NCI-H1694 treated with DMSO at 0.1 percent for 48 hours (cell line): ENCODE measurements around the gene MOB2.

ENCODE experiments used
- DNase-seq: peaks from one replicate; lab custom pipeline; 2025; lab: John Stamatoyannopoulos, UW

The MOB2 gene

DNA sequence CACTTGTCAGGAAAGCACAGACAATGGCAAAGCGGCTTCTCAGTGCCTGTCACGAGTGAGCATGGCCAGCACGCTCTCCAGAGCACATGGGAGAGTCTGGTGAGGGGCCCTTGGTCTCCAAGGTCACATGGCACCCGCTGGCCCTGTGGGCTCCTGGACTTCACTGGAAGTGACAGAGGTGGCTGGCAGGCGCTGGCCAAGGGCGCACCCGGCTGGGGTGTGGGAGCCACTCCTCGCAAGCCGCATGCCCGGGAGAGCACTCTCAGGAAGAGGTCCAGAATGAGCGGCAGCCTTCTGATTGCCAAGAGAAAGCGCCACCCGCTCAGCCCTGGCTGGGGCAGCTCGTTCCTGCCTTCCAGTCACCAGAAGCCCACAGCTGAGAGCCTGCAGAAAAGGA lies 17.1 kb upstream of the MOB2 start:
- DNase-seq = no peak

DNA sequence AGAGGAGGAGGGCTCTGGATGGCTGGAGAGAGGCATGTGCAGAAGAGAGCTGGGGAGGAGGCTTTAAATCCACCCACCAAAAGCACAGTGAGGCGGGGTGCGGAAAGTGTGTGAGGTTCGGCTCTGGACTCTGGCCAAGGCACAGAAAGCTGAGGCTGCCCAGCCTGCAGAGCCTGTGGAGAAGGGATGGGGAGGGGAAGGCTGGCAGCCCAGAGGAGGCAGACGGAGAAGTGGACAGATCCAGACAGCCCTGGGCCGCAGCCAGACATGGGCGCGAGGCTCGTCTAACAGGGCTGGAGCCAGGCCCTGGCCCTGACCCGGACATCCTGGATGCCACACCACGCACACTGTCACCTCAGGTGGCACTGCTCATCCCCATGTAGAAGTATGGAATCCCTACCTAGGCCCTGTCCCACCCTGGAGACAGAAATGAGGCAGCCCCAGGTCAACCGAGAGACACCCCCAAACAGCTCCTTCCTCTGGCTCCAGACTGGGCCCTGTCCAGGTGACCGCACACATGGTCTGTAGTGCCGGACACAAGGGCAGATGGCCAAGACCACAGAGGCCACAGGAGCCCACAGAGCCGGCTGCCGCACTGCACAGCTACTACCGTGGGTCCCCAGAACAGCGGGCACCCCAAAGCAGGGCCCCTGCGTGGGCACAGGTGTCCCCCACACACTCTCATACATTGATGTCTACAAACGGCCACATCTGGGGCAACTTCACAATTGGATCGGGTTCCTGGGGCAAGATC lies 16.6 kb upstream of the MOB2 start:
- DNase-seq = no peak

DNA sequence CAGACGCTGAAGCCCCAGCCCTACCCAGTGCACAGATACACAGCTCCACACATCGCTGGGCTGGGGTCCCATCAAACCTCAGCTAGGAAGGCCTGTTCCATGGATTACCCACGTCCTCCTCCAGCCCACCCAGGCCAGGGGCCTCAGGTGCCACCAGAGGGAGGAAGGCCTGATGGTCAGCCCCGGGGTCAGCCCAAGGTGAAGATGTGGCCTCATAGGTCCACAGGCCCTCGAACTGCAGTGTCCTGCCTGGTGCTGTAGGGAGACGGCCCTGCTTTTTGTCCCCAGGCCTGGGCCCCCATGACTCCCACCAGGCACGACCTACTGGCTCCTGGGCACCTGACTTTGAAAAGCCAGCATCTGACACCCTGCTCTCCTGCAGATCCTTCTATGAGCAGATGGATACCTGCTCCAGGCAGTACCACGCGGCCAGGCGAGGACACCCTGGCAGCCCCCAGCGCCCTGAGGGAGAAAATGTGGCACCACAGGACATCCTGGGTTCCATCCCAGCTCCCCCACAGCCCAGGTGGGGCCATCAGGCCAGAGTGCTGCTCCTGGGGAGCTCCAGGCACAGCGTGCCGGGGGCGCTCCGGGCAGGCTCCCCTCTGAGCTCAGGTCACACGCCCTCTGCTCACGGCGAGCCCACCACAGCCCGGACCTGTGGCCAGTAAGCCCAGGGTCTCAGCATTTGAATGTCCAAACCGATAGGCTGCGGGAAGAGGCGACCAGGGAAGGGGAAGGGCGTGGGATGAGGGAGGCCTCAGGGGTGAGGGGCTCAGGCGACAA lies 15.8 kb upstream of the MOB2 start:
- DNase-seq = no peak

DNA sequence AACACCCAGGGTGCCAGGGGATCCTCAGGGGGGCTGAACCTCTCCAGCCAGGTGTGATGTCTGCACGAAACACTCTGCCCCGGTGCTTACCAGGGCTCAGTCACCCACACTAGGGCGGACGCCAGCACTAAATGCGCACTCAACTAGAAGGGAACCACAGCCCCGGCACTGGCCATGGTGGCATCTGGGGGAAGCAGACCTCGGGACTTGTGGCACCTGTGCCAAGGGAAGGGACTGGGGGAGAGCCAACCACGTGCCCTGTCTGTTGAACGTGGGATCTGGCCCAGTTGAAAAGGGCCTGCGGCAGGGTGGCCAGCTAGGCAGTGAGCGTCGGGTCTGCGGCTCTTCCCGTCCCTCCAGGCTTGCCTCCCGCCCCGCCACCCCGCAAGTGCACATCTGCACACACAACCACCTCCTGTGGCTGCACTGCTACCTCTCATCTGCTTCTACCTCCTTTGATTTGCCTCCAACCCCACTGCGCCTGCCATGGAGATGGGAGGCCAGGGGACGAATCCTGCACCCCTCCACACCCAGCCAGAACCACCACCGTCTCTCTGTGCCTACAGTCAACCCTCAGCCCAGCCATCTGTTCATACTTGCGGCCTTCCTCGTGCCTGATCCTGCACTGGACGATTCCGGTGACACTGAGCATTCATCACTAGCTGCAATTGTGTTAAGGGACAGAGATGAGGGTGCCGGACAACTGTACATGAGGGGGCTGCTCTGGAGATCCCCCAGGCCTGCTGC lies 15.0 kb upstream of the MOB2 start:
- no peak for DNase-seq

DNA sequence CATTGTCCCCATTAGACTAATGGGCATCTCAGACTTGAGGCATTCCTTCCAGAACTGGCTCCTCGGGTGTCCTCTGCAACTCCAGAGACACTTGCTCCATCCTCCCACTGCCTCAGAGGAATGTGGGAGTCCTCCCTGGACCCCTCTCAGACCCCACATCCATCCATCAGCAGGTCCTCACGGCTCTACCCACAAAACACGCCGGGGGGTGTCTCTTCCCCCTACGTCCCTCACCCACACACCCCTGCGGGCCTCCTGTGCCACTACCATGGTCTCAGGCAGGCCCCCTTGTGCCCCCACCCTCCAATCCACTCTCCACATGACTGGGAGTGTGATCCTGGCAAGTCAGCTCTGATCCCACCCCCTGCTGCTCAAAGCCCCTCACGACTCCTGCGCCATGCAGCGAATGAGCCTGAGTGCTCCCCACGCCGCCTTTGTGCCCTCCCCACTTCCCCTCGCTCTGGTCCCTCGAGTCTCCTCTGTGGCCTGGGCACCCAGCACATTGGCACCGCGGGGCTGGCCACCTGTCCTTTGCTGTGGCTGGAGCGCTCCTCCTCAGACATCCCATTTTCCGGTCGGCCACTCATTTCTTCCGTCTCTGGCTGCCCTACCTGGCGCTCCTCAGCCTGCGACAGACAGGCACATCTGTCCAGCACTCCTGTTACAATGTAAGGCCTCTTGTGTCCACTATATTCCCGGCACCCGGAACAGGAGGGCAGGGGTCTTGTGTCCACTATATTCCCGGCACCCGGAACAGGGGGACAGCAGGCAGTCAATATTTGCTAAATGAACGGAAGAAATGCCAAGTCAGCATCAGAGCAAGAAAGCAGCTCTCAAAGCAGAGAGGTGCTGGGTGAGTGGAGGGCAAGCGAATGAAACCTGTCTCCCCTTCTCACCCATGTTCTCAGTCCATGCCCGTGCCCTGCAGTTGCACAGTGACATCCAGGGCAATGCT lies 14.2 kb upstream of the MOB2 start:
- no peak for DNase-seq

DNA sequence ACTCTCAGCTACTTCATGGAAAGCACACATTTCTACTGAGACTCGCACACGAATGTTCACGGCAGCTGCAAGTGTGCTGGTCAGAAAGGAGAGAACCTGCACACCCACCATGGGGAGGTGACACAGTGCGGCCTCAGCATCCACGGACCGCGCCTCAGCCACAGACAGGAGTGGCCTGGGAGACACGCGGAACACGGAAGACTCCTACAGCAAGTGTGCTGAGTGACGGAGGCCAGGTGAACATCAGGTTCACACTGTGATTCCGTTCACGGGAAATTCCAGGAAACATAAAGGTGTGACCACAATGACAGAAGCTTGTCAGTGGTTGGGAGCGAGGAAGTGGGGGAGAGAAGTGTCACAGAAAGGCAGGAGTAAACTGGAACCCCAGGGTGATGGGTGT lies 13.3 kb upstream of the MOB2 start:
- no peak for DNase-seq

DNA sequence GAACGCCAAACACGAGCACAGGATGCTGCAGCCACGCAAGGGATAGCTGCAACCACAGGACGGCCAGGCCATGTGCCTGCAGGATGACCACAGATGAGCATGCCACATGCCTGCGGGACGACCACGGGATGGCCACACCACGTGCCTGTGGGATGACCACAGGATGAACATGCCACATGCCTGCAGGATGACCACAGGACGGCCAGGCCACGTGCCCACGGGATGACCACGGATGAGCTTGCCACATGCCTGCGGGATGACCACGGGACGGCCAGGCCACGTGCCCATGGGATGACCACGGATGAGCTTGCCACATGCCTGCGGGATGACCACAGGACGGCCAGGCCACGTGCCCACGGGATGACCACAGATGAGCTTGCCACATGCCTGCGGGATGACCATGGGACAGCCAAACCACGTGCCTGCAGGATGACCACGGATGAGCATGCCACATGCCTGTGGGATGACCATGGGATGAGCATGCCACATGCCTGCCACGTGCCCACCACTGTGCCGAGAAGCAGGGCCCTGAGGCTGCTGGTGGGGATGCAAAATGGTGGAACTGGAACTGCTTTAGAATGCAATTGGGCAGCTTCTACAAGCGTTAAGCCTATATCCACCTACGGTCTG lies 12.8 kb upstream of the MOB2 start:
- no peak for DNase-seq

DNA sequence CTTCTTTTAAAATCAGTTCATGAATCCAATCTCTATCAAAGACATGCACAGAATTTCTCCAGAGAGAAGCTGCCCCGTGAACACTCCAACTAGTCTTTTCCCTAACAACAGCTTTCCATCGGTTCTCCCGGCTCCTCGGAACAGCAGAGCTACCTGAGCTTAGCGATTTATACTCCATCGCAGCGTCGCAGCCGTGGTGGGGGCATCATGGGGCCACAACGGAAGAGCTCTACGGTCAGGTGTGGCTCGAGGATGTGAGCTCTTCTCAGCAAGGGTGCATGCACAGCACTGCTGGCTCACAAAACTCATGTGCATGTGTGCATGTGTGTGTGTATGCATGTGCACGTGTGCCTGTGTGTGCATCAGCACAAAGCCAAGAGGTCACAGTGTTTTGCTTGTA lies 11.7 kb upstream of the MOB2 start:
- DNase-seq = no peak

DNA sequence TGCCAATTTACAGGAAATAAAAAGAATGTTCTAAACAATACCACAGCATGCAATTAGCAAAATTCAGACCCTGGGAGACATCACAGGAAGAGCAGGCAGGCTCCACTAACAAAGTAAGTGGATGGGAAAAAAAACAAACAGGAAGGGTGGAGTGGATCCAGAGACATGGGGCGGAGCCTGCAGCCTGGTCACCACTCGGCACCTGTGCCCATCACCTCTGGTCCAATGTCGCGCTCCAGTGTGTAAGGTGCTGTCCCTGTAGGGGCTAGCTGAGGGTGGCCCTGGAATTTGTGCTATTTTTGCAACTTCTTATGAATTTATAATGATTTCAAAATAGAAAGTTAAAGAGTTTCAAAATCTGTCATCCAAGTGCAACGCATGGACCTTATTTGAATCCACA lies 11.0 kb upstream of the MOB2 start:
- no peak for DNase-seq

DNA sequence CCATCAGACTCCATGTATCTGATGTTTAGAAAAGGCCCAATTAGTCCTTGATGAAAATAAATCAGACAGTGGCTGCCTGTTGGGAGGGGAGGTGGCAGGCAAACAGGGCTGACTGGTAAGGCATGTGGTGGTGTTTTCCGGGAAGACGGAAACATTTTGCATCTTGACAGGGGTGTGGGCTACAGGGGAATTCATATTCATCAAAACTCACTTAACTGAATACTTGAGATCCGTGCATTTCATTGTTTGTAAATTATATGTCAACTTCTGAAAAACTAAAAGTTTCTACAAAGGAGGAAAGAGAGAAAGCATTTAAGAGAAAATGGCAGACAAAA lies 10.1 kb upstream of the MOB2 start:
- DNase-seq = no peak

DNA sequence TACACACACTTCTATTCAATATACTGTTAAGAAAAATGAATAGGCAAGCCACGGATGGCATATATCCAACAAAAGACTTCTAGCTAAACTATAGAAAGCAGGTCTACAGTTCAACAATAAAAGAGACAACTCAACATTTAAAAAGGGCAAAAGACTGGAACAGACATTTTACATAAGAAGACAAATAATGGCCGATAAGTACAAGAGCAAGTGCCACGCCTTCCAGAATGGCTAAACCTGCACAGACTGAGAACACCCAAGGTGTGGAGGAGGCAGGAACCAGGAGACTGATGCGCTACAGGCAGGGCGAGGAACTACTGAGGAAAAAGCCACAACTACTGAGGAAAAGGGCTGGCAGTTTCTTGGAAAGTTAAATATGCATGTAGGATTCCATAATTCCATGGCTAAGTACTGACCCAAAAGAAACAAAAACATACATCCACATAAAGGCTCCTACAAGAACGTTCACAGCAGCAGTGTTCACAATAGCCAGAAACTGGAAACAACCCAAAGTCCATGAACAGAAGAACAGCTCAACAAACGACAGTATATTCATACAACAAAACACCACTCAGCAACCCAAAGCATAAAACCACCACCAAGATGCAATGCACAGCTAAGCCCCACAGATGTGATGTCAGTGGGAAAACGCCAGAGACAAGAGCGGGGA lies 9.6 kb upstream of the MOB2 start:
- DNase-seq = no peak

DNA sequence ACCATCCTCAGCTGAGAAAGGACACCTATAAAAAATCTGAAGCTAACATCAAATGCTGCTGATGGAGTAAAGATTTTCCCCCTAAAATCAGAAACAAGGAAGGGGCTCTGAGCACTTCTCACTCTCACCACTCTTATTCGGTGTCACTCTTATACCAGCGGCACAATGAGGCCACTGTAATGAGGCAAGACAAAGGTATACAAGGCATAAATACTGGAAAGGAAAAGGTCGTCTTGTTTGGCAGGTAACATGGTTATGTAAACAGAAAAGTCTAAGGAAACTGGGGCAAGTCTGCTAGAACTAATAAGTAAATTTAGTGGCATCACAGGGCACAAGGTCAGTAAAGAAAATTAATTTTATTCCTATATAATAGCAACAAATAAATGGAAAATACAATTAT lies 8.1 kb upstream of the MOB2 start:
- DNase-seq = no peak

DNA sequence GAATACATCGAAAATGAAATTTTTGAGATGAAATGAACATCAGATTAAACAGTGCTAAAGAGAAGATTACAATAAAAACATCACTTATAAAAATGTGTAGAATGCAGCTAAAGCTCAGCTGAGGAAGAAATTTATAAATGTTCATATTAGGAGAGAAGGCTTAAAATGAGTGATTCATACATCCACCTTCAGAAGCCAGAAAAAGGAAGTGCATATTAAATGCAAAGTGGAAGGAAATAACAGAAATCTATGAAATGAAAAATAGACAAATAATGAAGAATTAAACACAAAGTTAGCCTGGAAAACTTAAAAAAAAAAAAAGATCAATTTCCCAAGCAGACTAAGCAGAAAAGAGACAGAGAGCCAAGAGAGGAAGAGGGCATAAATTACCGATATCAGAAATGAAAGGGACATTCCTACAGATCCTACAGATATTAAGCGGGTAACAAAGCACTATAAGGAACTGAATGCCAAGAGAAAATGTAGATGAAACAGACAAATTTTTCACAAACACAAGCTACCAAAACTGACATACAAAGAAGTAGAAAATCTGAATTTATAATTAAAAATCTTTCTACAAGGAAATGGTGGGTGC lies 7.2 kb upstream of the MOB2 start:
- DNase-seq = no peak

DNA sequence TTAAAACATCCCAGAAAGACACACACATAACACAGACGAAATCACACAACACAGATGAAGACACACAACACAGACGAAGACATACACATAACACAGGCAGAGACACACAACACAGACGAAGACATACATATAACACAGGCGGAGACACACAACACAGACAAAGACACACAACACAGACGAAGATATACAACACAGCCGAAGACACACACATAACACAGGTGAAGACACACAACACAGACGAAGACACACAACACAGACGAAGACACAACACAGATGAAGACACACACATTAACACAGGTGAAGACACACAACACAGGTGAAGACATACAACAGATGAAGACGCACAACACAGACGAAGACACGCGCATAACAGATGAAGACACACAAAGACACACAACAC lies 4.8 kb upstream of the MOB2 start:
- DNase-seq = no peak

DNA sequence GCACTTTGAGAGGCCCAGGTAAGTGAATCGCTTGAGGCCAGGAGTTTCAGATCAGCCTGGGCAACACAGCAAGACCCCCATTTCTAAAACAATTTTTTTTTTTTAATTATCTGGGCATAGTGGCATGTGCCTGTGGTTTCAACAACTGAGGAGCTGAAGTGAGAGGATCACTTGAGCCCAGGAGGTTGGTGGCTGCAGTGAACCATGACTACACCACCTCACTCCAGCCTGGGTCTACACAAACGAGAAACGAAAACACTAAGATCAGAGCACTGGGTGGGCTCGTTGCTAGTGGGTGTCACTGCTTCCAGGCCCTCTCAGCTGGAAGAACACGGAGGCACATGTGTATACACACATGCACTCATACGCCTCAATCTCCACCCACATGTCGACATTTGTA lies 4.1 kb upstream of the MOB2 start:
- DNase-seq = no peak

DNA sequence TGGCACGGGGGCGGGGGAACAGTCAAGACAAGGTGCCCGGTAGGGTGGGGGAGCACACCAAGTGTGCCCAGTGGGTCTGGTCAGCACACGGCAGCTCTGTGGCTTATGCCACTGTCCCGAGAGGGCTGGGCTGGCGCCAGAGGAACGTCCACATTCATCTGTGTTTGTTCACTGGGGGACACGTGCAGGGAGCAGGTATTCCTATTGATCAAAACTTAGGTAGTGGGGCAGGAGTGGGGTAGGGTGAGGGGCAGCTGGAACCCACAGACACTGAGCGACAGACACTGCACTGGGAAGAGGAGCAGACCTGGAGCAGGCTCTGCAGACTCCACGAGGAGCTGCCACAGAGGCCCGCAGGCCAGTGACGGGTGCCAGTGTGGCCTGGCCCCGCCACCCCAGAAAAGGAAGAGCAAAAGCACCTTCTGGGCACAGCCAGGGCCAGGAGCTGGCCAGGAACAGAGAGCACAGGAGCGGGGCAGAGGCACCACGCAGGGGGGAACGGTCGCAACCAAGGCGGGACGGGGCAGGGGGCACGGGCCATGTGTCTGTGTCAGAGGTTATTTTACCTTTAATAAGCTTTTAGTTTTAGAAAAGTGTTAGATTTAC lies 2.1 kb upstream of the MOB2 start:
- DNase-seq = no peak

DNA sequence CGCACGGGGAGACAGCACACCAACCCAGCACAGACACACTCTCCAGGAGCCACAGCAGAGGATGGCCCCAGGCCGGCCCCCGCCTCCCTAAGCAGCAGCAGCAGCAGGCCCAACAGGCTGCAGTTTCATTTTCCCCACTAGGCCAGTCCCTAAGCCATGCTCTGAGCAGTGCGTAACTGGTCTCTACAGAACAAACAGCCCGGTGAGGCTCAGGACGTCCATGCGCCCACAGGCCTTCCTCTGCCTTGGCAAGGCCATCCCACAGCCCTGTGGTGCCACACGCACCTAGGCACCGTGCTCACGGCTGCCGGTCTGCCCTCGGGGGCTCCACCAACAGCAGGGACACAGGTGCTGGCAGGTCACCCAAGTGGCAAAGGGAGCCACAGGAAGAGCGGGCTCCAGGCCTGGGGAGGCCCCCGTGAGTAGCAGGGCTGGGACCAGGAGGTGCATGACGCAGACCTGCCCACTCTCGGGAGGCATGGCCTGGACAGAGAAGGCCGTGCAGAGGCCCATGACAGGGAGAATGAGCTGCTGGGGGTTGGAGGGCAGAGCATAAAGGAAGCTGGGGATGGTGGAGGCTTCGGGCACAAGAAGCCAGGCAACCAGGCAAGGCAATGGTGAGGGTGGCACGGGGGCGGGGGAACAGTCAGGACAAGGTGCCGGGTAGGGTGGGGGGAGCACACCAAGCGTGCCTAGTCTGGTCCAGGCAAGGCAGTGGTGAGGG lies 1.4 kb upstream of the MOB2 start:
- no peak for DNase-seq

DNA sequence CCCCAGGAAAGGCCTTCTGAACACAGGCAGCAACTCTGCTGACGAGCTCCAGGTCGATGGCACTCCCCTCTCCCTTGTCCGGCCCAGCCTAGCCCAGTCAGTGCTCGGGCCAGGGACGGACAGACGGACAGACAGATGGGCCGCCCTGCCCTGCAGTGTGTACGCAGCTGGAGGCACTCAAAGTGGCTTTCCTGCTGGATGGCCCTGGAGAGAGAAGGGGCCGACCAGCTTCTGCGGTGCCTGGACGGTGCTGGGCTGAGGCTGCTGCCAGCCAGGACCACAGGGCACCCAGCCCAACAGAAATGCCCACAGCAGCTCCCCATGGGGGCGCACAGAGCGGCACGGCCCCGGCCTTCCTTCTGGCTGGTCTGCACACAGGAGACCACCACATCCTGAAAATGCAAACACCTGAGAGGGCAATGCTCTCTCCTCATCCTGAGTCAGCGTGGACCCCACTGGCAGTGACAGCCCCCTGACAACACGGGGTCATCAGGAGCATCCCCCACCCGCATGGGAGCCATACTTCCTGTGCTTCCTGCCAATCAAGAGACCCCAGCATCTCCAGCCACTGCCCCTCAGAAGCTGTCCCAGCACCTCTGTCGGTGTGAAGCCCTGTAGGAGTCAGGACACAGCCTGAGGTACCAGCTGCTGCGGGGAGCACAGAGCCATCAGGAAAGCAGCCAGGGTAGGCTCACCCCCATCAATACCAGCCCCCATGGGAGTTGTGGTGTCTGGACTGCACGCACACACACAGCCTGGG lies 692 bp upstream of the MOB2 start:
- DNase-seq = no peak

DNA sequence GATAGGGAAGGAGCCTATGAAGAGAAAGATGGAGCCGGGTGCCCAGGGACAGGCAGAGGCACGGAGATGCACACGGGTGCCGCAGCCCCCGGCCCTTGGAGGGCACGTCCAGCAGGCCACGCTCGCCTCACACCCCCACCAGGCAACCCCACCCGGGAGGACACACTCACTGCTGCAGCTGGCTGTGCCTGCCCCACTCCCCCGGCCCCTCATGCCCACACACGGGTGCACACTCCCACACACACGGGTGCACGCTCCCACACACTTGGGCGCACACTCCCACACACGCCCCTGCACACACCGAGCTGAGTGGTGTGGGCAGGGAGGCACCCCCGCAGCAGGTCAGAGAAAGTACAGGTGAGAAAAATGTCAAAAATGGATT lies 1.1 kb downstream of the MOB2 start:
- no peak for DNase-seq
